Measurements from ENCODE around the gene STEAP3. TPM values are rescaled to one million over a fixed set of nuclear protein-coding genes. Genes with fewer than 3 reads are reported as not detected.

The STEAP3 gene
- total and polyA plus RNA-seq, 12 donors, result 5.0 to 18.2 (median 7.4) TPM

- Histone ChIP-seq H3K4me1 (no peaks in the 10 kb centered on the region), H3K27me3 (peaks cover 0 to 9% (median 0%) of the 10 kb centered on the region in 7 donors), H3K9me3 (no peaks in the 10 kb centered on the region), H3K27ac (no peak overlapping the region), H3K4me3 (no peak overlapping the region), H3K36me3 (no peaks in the 10 kb centered on the region)
- no peak for DNase-seq
- intact Hi-C loops (cut with DNase I), result no loop called here
- TF ChIP-seq CTCF (IDR thresholded peaks at IDR 0.05), result no peak
- WGBS, 2 donors, result 58 to 76% methylated on average over 4 of the region's 4 CpGs
- ATAC-seq, result no peak
Observed at GRCh38 chr2:119208791-119209203, 14.8 kb upstream of the STEAP3 start.

- H3K36me3 ChIP-seq, result no peaks in the 10 kb centered on the region
- DNase-seq (no peak), ATAC-seq (peak in 2 of 8 donors; percentile 20 to 41)
- TF ChIP-seq CTCF (IDR thresholded peaks at IDR 0.05), result no peak
- peaks cover 0 to 8% (median 0%) of the 10 kb centered on the region in 7 donors for H3K27me3 ChIP-seq
- WGBS, 2 donors, result 60 to 64% methylated on average over 10 of the region's 10 CpGs
- intact Hi-C loops (cut with DNase I), result loop anchor here in 2 of 10 donors (10.0 kb wide), 1 partner anchor 263 kb away; no protein-coding TSS in a partner anchor
- no peak overlapping the region for H3K4me3 ChIP-seq
- H3K4me1 ChIP-seq, result no peaks in the 10 kb centered on the region
- no peak overlapping the region for H3K27ac ChIP-seq
- no peaks in the 10 kb centered on the region for H3K9me3 ChIP-seq
Observed at GRCh38 chr2:119212139-119212800, 11.4 kb upstream of the STEAP3 start.

- DNase-seq, result no peak
- Histone ChIP-seq H3K27me3 (peaks cover 0 to 3% (median 0%) of the 10 kb centered on the region in 7 donors), H3K9me3 (no peaks in the 10 kb centered on the region), H3K36me3 (no peaks in the 10 kb centered on the region), H3K4me3 (no peak overlapping the region), H3K4me1 (peaks cover 0 to 8% (median 6%) of the 10 kb centered on the region in 9 donors), H3K27ac (no peak overlapping the region)
- no peak for TF ChIP-seq CTCF (IDR thresholded peaks at IDR 0.05)
- ATAC-seq, result no peak
- 81 to 82% methylated on average over 3 of the region's 3 CpGs for WGBS, 2 donors
- intact Hi-C loops (cut with DNase I), result loop anchor here in 4 of 10 donors (5.0 to 10.0 kb wide), 2 partner anchors 78 to 260 kb away; no protein-coding TSS in a partner anchor
Observed at GRCh38 chr2:119214453-119215037, 9.1 kb upstream of the STEAP3 start.

GRCh38 chr2:119216994-119217393 lies 6.6 kb upstream of the STEAP3 start:
- Histone ChIP-seq H3K36me3 (no peaks in the 10 kb centered on the region), H3K9me3 (no peaks in the 10 kb centered on the region), H3K4me1 (peaks cover 0 to 12% (median 6%) of the 10 kb centered on the region in 9 donors), H3K27ac (no peak overlapping the region), H3K4me3 (no peak overlapping the region), H3K27me3 (no peaks in the 10 kb centered on the region)
- DNase-seq (no peak), ATAC-seq (no peak)
- WGBS, 2 donors, result 90 to 93% methylated on average over 5 of the region's 5 CpGs
- no peak for TF ChIP-seq CTCF (IDR thresholded peaks at IDR 0.05)
- intact Hi-C loops (cut with DNase I), result loop anchor here in 4 of 10 donors (5.0 to 10.0 kb wide), 2 partner anchors 75 to 258 kb away; no protein-coding TSS in a partner anchor
